HepG2 (cell line): Measurements from ENCODE around the gene SPINK4. TPM values are rescaled to one million over a fixed set of nuclear protein-coding genes. Genes with fewer than 3 reads are reported as not detected.

Experiments used
- BORCS8-MEF2B ChIP-seq: sonication (generic); formaldehyde crosslinking; IDR thresholded peaks from 2 replicates; pipeline ENCODE4 v1.8.0; 2022; ENCODE audit warnings: mild to moderate bottlenecking, missing genetic modification reagents
- BRCA1 ChIP-seq: sonication (generic); formaldehyde crosslinking; IDR thresholded peaks from 2 replicates; pipeline ENCODE4 v1.4.0; 2020; ENCODE audit warnings: missing genetic modification reagents
- CC2D1A ChIP-seq: sonication (generic); formaldehyde crosslinking; IDR thresholded peaks from 2 replicates; pipeline ENCODE4 v1.8.1; 2023; ENCODE audit warnings: mild to moderate bottlenecking, missing genetic modification reagents
- GPN1 ChIP-seq: sonication (generic); formaldehyde crosslinking; IDR thresholded peaks from 2 replicates; pipeline ENCODE4 v1.5.1; 2020; ENCODE audit warnings: missing genetic modification reagents, borderline replicate concordance
- HDAC1 ChIP-seq: sonication (generic); formaldehyde crosslinking; IDR thresholded peaks from 2 replicates; pipeline ENCODE4 v1.5.1; 2020; ENCODE audit warnings: mild to moderate bottlenecking, missing genetic modification reagents
- HMG20B ChIP-seq: conservative IDR thresholded peaks from 2 replicates; pipeline ENCODE4 v1.6.1; 2016; ENCODE audit warnings: missing genetic modification reagents, missing compliant biosample characterization
- JUND ChIP-seq: sonication (generic); formaldehyde crosslinking; IDR thresholded peaks from 2 replicates; pipeline ENCODE4 v1.8.0; 2022; ENCODE audit warnings: mild to moderate bottlenecking, missing genetic modification reagents
- KAT7 ChIP-seq: IDR thresholded peaks from 2 replicates; pipeline ENCODE4 v1.6.1; 2018; ENCODE audit warnings: borderline replicate concordance, missing compliant biosample characterization
- KLF16 ChIP-seq, 2 experiments: sonication (generic) in 1 of 2; formaldehyde crosslinking in 1 of 2; IDR thresholded peaks; 2 replicates each; pipeline versions ENCODE4 v1.6.1 to v1.8.0; 2016 to 2023; ENCODE audit warnings: missing genetic modification reagents in 2 of 2, missing compliant biosample characterization in 1 of 2
- NCOA2 ChIP-seq: sonication (generic); formaldehyde crosslinking; IDR thresholded peaks from 2 replicates; pipeline ENCODE4 v1.8.0; 2022; ENCODE audit warnings: inconsistent platforms
- PHF5A ChIP-seq: IDR thresholded peaks from one replicate; pipeline ENCODE4 v1.6.1; 2018; ENCODE audit warnings: low read depth, missing genetic modification reagents; ENCODE audit not compliant: unreplicated experiment
- PRMT3 ChIP-seq: sonication (generic); formaldehyde crosslinking; IDR thresholded peaks from 2 replicates; pipeline ENCODE4 v1.8.1; 2022; ENCODE audit warnings: low read depth, mild to moderate bottlenecking, moderate library complexity, missing genetic modification reagents, borderline replicate concordance
- TBX2 ChIP-seq: sonication (generic); formaldehyde crosslinking; IDR thresholded peaks from 2 replicates; pipeline ENCODE4 v1.5.0; 2020; ENCODE audit warnings: missing genetic modification reagents, mild to moderate bottlenecking, borderline replicate concordance
- ZNF224 ChIP-seq: sonication (generic); formaldehyde crosslinking; IDR thresholded peaks from 2 replicates; pipeline ENCODE4 v1.5.0; 2020; ENCODE audit warnings: mild to moderate bottlenecking, missing genetic modification reagents
- ZNF3 ChIP-seq: IDR thresholded peaks from 2 replicates; pipeline ENCODE4 v1.7.0; 2017; ENCODE audit warnings: inconsistent platforms
- ZNF441 ChIP-seq: sonication (generic); formaldehyde crosslinking; IDR thresholded peaks from 2 replicates; pipeline ENCODE4 v1.7.0; 2021; ENCODE audit warnings: missing genetic modification reagents, borderline replicate concordance
- ZNF530 ChIP-seq: sonication (generic); formaldehyde crosslinking; IDR thresholded peaks from 2 replicates; pipeline ENCODE4 v1.5.0; 2020; ENCODE audit warnings: low read depth, mild to moderate bottlenecking, missing genetic modification reagents
- ZNF564 ChIP-seq: sonication (generic); formaldehyde crosslinking; IDR thresholded peaks from 2 replicates; pipeline ENCODE4 v1.8.1; 2023; ENCODE audit warnings: mild to moderate bottlenecking, missing genetic modification reagents
- ZNF605 ChIP-seq: sonication (generic); formaldehyde crosslinking; IDR thresholded peaks from 2 replicates; pipeline ENCODE4 v1.8.0; 2022; ENCODE audit warnings: mild to moderate bottlenecking, missing genetic modification reagents
- ZNF619 ChIP-seq: sonication (generic); formaldehyde crosslinking; IDR thresholded peaks from 2 replicates; pipeline ENCODE4 v1.4.0; 2020; ENCODE audit warnings: mild to moderate bottlenecking, missing genetic modification reagents
- ZNF891 ChIP-seq: sonication (generic); formaldehyde crosslinking; IDR thresholded peaks from 2 replicates; pipeline ENCODE4 v1.5.0; 2020; ENCODE audit warnings: mild to moderate bottlenecking, missing genetic modification reagents
- polyA plus RNA-seq, 8 experiments: library from polyadenylated mRNA; depleted of rRNA in 3 of 8; stranded (reverse) in 7 of 8; unstranded in 1 of 8; fragments of >200 nt; fragmentation: Illumina TruSeq in 4 of 8; extraction: Trizol in 4 of 8; gene quantifications; 2 replicates each; pipeline versions ENCODE4 v1.2.1 to v1.2.3, GENCODE V29; 2011 to 2016; ENCODE audit warnings: low read depth in 4 of 8, missing spikeins in 1 of 8, mixed read lengths in 1 of 8; ENCODE audit not compliant: insufficient read depth in 1 of 8
- total RNA-seq, 5 experiments: library from RNA; depleted of rRNA; stranded (reverse); fragments of >200 nt; fragmentation: Illumina TruSeq; extraction: Trizol; gene quantifications; 2 replicates each; pipeline ENCODE4 v1.2.3, GENCODE V29; 2016; ENCODE audit warnings: low read depth in 1 of 5
- TF ChIP-seq, protein P1 (sequence below): IDR thresholded peaks from 2 replicates; pipeline ENCODE4 v1.6.1; 2016; ENCODE audit warnings: mild to moderate bottlenecking, missing biosample characterization, missing genetic modification reagents
- TF ChIP-seq, protein P2 (sequence below): sonication (generic); formaldehyde crosslinking; IDR thresholded peaks from 2 replicates; pipeline ENCODE4 v1.8.1; 2023; ENCODE audit warnings: mild to moderate bottlenecking, missing genetic modification reagents
- TF ChIP-seq, protein P3 (sequence below): sonication (generic); formaldehyde crosslinking; IDR thresholded peaks from 2 replicates; pipeline ENCODE4 v1.8.1; 2023; ENCODE audit warnings: mild to moderate bottlenecking, inconsistent platforms, moderate library complexity, missing genetic modification reagents, borderline replicate concordance
- TF ChIP-seq, protein P4 (sequence below): sonication (generic); formaldehyde crosslinking; IDR thresholded peaks from 2 replicates; pipeline ENCODE4 v1.8.1; 2023; ENCODE audit warnings: mild to moderate bottlenecking, moderate library complexity, missing genetic modification reagents
- TF ChIP-seq, protein P5 (sequence below): sonication (generic); formaldehyde crosslinking; IDR thresholded peaks from 2 replicates; pipeline ENCODE4 v1.5.1; 2020; ENCODE audit warnings: missing genetic modification reagents, mild to moderate bottlenecking, borderline replicate concordance
- TF ChIP-seq, protein P6 (sequence below): sonication (generic); formaldehyde crosslinking; IDR thresholded peaks from 2 replicates; pipeline ENCODE4 v1.4.0; 2020; ENCODE audit warnings: missing genetic modification reagents, low read depth, mild to moderate bottlenecking, borderline replicate concordance

The SPINK4 gene
- total and polyA plus RNA-seq, 2 of the 13 experiments (the other 11 are each of a cell fraction or from before 2014, with no cell fraction given), result 0.53 to 3.4 TPM

DNA sequence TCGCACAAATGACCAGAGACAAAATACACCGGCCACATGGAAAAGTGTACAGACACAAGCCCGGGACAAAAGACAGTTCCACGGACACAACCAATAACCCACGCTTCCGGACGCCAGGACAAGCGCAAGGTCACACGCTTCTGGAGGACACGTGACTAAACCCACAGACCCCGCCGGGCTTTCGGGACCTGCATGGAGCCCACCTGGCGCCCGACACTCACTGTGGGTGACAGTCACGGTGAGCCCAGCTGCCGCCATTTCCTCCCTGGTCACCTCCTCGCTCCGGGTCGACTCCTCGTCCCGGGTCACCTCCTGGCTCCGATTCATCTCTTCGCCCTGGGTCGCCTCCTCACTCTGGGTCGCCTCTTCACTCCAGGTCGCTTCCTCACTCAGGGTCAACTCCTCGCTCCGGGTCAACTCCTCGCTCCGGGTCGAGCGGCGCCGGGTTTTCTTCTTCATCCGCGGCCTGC, 24.1 kb downstream of the SPINK4 start (continued):
- TF ChIP-seq KLF16 (CRISPR knock-in tag; IDR thresholded peaks at IDR 0.05) (0 out of 4 replicates have a peak, but pooled peaks of 1 of the 2 experiments have one; percentile 42), PRMT3 (CRISPR knock-in tag) (no peak), ZNF441 (no peak), CC2D1A (CRISPR knock-in tag) (no peak), TBX2 (no peak; the same call in 1 of the 2 replicates), ZNF619 (no peak), NCOA2 (no peak), ZNF530 (CRISPR knock-in tag) (no peak), HMG20B (CRISPR knock-in tag) (no peak), JUND (no peak), GPN1 (CRISPR knock-in tag) (no peak), ZNF564 (CRISPR knock-in tag) (0 out of 2 replicates have a peak, but pooled peaks have one; percentile 23), PHF5A (CRISPR knock-in tag) (no peak), HDAC1 (peak; percentile 66), ZNF891 (CRISPR knock-in tag) (peak; percentile 82), KAT7 (CRISPR knock-in tag) (no peak), BRCA1 (0 out of 2 replicates have a peak, but pooled peaks have one; percentile 71), ZNF3 (CRISPR knock-in tag) (no peak), ZNF224 (CRISPR knock-in tag) (peak; percentile 50; the same call in 1 of the 2 replicates), ZNF605 (CRISPR knock-in tag) (no peak), BORCS8-MEF2B (CRISPR knock-in tag) (no peak)
- TF ChIP-seq, protein P1, sequence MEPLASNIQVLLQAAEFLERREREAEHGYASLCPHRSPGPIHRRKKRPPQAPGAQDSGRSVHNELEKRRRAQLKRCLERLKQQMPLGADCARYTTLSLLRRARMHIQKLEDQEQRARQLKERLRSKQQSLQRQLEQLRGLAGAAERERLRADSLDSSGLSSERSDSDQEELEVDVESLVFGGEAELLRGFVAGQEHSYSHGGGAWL, result no peak
- TF ChIP-seq, protein P2, sequence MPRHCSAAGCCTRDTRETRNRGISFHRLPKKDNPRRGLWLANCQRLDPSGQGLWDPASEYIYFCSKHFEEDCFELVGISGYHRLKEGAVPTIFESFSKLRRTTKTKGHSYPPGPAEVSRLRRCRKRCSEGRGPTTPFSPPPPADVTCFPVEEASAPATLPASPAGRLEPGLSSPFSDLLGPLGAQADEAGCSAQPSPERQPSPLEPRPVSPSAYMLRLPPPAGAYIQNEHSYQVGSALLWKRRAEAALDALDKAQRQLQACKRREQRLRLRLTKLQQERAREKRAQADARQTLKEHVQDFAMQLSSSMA (CRISPR knock-in tag), result no peak
- TF ChIP-seq, protein P3, sequence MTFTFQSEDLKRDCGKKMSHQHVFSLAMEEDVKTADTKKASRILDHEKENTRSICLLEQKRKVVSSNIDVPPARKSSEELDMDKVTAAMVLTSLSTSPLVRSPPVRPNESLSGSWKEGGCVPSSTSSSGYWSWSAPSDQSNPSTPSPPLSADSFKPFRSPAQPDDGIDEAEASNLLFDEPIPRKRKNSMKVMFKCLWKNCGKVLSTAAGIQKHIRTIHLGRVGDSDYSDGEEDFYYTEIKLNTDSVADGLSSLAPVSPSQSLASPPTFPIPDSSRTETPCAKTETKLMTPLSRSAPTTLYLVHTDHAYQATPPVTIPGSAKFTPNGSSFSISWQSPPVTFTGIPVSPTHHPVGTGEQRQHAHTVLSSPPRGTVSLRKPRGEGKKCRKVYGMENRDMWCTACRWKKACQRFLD (CRISPR knock-in tag), result 0 out of 2 replicates have a peak, but pooled peaks have one; percentile 81
- TF ChIP-seq, protein P4, sequence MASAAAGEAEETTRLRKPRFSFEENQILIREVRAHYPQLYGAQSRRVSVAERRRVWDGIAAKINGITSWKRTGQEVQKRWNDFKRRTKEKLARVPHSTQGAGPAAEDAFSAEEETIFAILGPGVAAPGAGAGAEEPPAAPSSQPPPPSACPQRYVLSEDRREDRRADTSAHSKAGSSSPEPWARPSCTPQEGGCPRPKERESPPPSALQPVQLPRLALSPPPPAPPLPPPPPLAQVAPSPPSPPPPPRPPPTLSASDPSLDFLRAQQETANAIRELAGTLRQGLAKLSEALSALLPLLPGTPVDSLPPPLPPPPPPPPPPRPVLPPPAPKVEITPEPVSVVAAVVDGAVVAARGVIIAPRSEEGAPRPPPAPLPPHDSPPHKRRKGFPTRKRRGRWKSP, result no peak
- TF ChIP-seq, protein P5, sequence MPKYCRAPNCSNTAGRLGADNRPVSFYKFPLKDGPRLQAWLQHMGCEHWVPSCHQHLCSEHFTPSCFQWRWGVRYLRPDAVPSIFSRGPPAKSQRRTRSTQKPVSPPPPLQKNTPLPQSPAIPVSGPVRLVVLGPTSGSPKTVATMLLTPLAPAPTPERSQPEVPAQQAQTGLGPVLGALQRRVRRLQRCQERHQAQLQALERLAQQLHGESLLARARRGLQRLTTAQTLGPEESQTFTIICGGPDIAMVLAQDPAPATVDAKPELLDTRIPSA (CRISPR knock-in tag), result peak; percentile 64; the same call in 1 of the 2 replicates
- TF ChIP-seq, protein P6, sequence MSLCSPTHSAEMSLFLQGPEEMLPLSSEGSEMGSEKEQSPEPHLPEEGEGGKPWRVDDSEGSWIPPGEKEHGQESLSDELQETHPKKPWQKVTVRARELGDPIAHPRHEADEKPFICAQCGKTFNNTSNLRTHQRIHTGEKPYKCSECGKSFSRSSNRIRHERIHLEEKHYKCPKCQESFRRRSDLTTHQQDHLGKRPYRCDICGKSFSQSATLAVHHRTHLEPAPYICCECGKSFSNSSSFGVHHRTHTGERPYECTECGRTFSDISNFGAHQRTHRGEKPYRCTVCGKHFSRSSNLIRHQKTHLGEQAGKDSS (CRISPR knock-in tag), result no peak
